GM12878 (cell line): ENCODE results near the gene TTC23. TPM values are rescaled to one million over a fixed set of nuclear protein-coding genes. Genes with fewer than 3 reads are reported as not detected.

Experiments
- ATAC-seq: fragments of 200-7000 bp; cut with Tn5 transposase; 3 replicates; pipeline ENCODE4 v1.9.1; 2020; ENCODE audit warnings: mild to moderate bottlenecking, moderate library complexity
- BruUV-seq: library from RNA; stranded (reverse); fragments of 400-500 nt; replicated peaks from 2 replicates; lab custom pipeline; 2021; lab: Mats Ljungman, UMichigan
- CTCF ChIA-PET: fragments of 300-600 bp; sonication (Branson Sonifier 250); formaldehyde crosslinking; extraction: SDS; loops from one replicate; lab custom pipeline; 2021; ENCODE audit warnings: inconsistent platforms; lab: Yijun Ruan, JAX
- POLR2A ChIA-PET: fragments of 350-600 bp; formaldehyde crosslinking; extraction: SDS; loops from one replicate; lab custom pipeline; 2021; ENCODE audit warnings: inconsistent platforms; lab: Charles Lee
- RAD21 ChIA-PET: fragments of 300-600 bp; sonication (Branson Sonifier 250); formaldehyde crosslinking; loops from one replicate; lab custom pipeline; 2023; ENCODE audit warnings: antibody characterized with exemption; ENCODE audit not compliant: unreplicated experiment; lab: Charles Lee
- SMC1A ChIA-PET: fragments of 300-600 bp; sonication (Branson Sonifier 250); formaldehyde crosslinking; loops from one replicate; lab custom pipeline; 2023; ENCODE audit not compliant: unreplicated experiment, uncharacterized antibody; lab: Charles Lee
- DNase-seq: peaks from one replicate; pipeline ENCODE4 v3.0.0-alpha.2; 2011; ENCODE audit warnings: low read depth, low spot score
- FAIRE-seq: peaks from 3 replicates; lab custom pipeline; 2011; peaks lifted over from hg19 to GRCh38; lab: Jason Lieb, UNC
- H2AFZ ChIP-seq: 2 replicates; pipeline ENCODE4 v1.6.0; 2011; ENCODE audit warnings: low read depth, low read length, control low read depth; ENCODE audit not compliant: control insufficient read depth
- H3K27ac ChIP-seq: 2 replicates; pipeline ENCODE4 v1.5.1; 2011; ENCODE audit warnings: control low read depth; ENCODE audit not compliant: control insufficient read depth, insufficient read depth
- H3K27me3 ChIP-seq, 2 experiments: replicated peaks in 1 of 2; 2 replicates each; pipeline versions ENCODE4 v1.6.0 to v1.6.1; 2011; ENCODE audit warnings: low read length in 1 of 2; ENCODE audit not compliant: control insufficient read depth in 2 of 2, insufficient read depth in 2 of 2
- H3K36me3 ChIP-seq, 2 experiments: 2 replicates each; pipeline ENCODE4 v1.5.1; 2011; ENCODE audit warnings: low read length in 1 of 2; ENCODE audit not compliant: control insufficient read depth in 2 of 2, insufficient read depth in 2 of 2
- H3K4me1 ChIP-seq: 2 replicates; pipeline ENCODE4 v1.6.1; 2011; ENCODE audit warnings: mild to moderate bottlenecking, low read length, moderate library complexity, mixed read lengths; ENCODE audit not compliant: control insufficient read depth, insufficient read depth
- H3K4me2 ChIP-seq: 2 replicates; pipeline ENCODE4 v1.6.0; 2011; ENCODE audit warnings: control low read depth; ENCODE audit not compliant: control insufficient read depth, insufficient read depth
- H3K4me3 ChIP-seq: fragments of 200-600 bp; sonication (generic); 2 replicates; pipeline ENCODE4 v1.5.1; 2016
- H3K79me2 ChIP-seq: 2 replicates; pipeline ENCODE4 v1.6.0; 2011; ENCODE audit warnings: low read length; ENCODE audit not compliant: control insufficient read depth, insufficient read depth
- H3K9ac ChIP-seq: 2 replicates; pipeline ENCODE4 v1.8.0; 2011; ENCODE audit warnings: low read length, control low read depth, mixed read lengths; ENCODE audit not compliant: control insufficient read depth, insufficient read depth
- H3K9me3 ChIP-seq: replicated peaks from 3 replicates; pipeline ENCODE4 v1.5.1; 2011; ENCODE audit warnings: mild to moderate bottlenecking, low read length; ENCODE audit not compliant: control insufficient read depth, insufficient read depth
- H4K20me1 ChIP-seq: 2 replicates; pipeline ENCODE4 v1.6.0; 2011; ENCODE audit not compliant: control insufficient read depth, insufficient read depth
- BRCA1 ChIP-seq: IDR thresholded peaks from 2 replicates; pipeline ENCODE4 v1.6.1; 2011; ENCODE audit warnings: low read depth, low read length, improper control_type of control experiment
- KLF5 ChIP-seq: fragments of 450-650 bp; IDR thresholded peaks from 2 replicates; pipeline ENCODE4 v1.6.1; 2014; ENCODE audit warnings: mild to moderate bottlenecking; ENCODE audit not compliant: partially characterized antibody
- MLLT1 ChIP-seq: fragments of 450-650 bp; IDR thresholded peaks from 2 replicates; pipeline ENCODE4 v1.6.1; 2016; ENCODE audit warnings: mild to moderate bottlenecking
- MXI1 ChIP-seq: fragments of 150-350 bp; IDR thresholded peaks from 2 replicates; pipeline ENCODE4 v1.6.1; 2011; ENCODE audit warnings: low read depth, mild to moderate bottlenecking, inconsistent platforms, low read length, improper control_type of control experiment
- NFYA ChIP-seq: IDR thresholded peaks from 2 replicates; pipeline ENCODE4 v1.6.1; 2011; ENCODE audit warnings: low read depth, mild to moderate bottlenecking, low read length, improper control_type of control experiment, borderline replicate concordance
- POLR2AphosphoS5 ChIP-seq: IDR thresholded peaks from 2 replicates; pipeline ENCODE4 v1.6.1; 2011; ENCODE audit warnings: mild to moderate bottlenecking, low read length, inconsistent platforms
- REST ChIP-seq: IDR thresholded peaks from 2 replicates; pipeline ENCODE4 v1.6.1; 2012; ENCODE audit warnings: mild to moderate bottlenecking, low read depth, low read length
- SKIL ChIP-seq: fragments of 450-650 bp; IDR thresholded peaks from 2 replicates; pipeline ENCODE4 v1.6.1; 2017; ENCODE audit warnings: mild to moderate bottlenecking, low read depth, inconsistent platforms; ENCODE audit not compliant: poor library complexity, severe bottlenecking
- USF2 ChIP-seq: IDR thresholded peaks from 2 replicates; pipeline ENCODE4 v1.6.1; 2011; ENCODE audit warnings: low read depth, low read length, improper control_type of control experiment, borderline replicate concordance
- WGBS: methylation state at CpG from one replicate; pipeline ENCODE4 v1.1.6; 2016; ENCODE audit warnings: low lambda C conversion rate; ENCODE audit not compliant: insufficient replicate concordance, insufficient coverage; ENCODE audit errors: missing lambda C conversion rate; 5-methylcytosine and 5-hydroxymethylcytosine counted together
- in situ Hi-C: fragments of 300-500 bp; cut with MboI; formaldehyde crosslinking; loops from 9 replicates; pipeline ENCODE4 v1.14.3; 2018; ENCODE audit warnings: mixed read lengths
- intact Hi-C: fragments of 100-400 bp; cut with micrococcal nuclease; formaldehyde crosslinking; loops from one replicate; pipeline ENCODE4 v1.14.2; 2022; ENCODE audit not compliant: unreplicated experiment
- polyA plus RNA-seq, 11 experiments: library from polyadenylated mRNA; depleted of rRNA in 4 of 11; unstranded in 6 of 11; stranded (reverse) in 5 of 11; fragments of >200 nt; fragmentation: Nextera tagmentation in 4 of 11; fragmentation: Illumina TruSeq in 1 of 11; extraction: Ambion mirVana in 4 of 11; extraction: Trizol in 1 of 11; gene quantifications; 1 replicate in 1 of 11; 2 replicates in 10 of 11; pipeline versions ENCODE4 v1.2.1 to v1.2.3, GENCODE V29; 2011 to 2016; ENCODE audit warnings: inconsistent platforms in 2 of 11, missing spikeins in 2 of 11, low read depth in 1 of 11
- total RNA-seq, 4 experiments: library from RNA; depleted of rRNA in 3 of 4; stranded (reverse); fragments of >200 nt in 3 of 4; fragmentation: Illumina TruSeq in 1 of 4; extraction: Trizol in 1 of 4; gene quantifications; 2 replicates each; pipeline versions ENCODE4 v1.2.1 to v1.2.3, GENCODE V29; 2013 to 2021

TTC23 gene
- total and polyA plus RNA-seq, 10 of the 15 experiments (the other 5 are each of a cell fraction or from before 2014, with no cell fraction given), result 1.2 to 9.0 (median 6.5) TPM

DNA sequence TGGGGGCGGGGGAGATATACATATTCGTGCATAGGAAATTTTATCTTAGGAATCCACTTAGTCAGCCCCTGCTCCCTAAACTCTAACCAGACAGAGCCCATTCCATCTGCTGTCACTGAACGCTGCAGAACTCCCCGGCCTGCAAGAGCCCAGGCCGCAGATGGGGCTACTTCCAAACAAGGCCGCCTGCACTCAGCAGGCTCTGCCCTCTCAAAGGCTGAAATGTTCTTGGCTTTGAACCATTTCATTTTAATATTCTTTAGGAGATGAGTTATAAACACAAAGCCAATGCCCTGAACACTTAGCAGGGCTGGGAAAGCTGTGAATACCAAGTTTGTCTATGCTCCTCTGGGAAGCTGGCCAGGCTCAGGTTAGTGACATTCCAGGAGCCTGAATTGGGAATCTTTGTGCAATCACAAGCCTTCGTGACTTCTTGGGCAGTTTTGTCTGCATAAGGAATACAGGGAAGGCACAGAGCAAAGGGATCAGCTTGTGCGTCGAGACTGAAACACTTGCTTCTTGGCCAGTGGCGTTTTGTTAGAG is 79.5 kb downstream of the TTC23 start:
- H3K4me3 ChIP-seq, result no peak overlapping the region
- BruUV-seq, result no TSS peak
- POLR2A ChIA-PET, result interaction anchor here (0.9 kb wide), 1 partner anchor 81 kb away, joined by 3 read pairs; the partner anchor contains the start of gene LRRC28
- no peak for TF ChIP-seq USF2
- no peak for TF ChIP-seq BRCA1
- no peak for TF ChIP-seq SKIL
- TF ChIP-seq MXI1, result no peak
- TF ChIP-seq POLR2AphosphoS5, result no peak
- TF ChIP-seq MLLT1, result no peak
- no peak for TF ChIP-seq KLF5
- no peak for TF ChIP-seq NFYA
- TF ChIP-seq REST, result no peak
- no peak overlapping the region for H3K4me2 ChIP-seq
- WGBS, result 74% methylated on average over 10 of the region's 10 CpGs
- H3K9me3 ChIP-seq, result no peaks in the 10 kb centered on the region
- CTCF ChIA-PET, result interaction anchor here (0.5 to 1.3 kb wide), 2 partner anchors 38 to 288 kb away, joined by 3 to 4 read pairs; no protein-coding TSS in a partner anchor
- H3K27me3 ChIP-seq, result no peaks in the 10 kb centered on the region
- H3K27ac ChIP-seq, result no peak overlapping the region
- DNase-seq (no peak), ATAC-seq (no peak), FAIRE-seq (no peak)
- no peak overlapping the region for H3K9ac ChIP-seq
- SMC1A ChIA-PET, result interaction anchor here (1.5 kb wide), 1 partner anchor 26 kb away, joined by 3 read pairs; no protein-coding TSS in a partner anchor
- intact Hi-C loops, result no loop called here
- RAD21 ChIA-PET, result no interaction called here
- H4K20me1 ChIP-seq, result no peaks in the 10 kb centered on the region
- H2AFZ ChIP-seq, result no peak overlapping the region
- peaks cover 10% of the 10 kb centered on the region; the same call in 1 of the 2 replicates for H3K4me1 ChIP-seq
- in situ Hi-C loops, result no loop called here
- H3K36me3 ChIP-seq, result no peaks in the 10 kb centered on the region
- no peaks in the 10 kb centered on the region for H3K79me2 ChIP-seq
